Measurements from ENCODE around the gene ENOX1.

- TF ChIP-seq CTCF (IDR thresholded peaks at IDR 0.05): no peak
- no peak for TF ChIP-seq POLR2AphosphoS5 (IDR thresholded peaks at IDR 0.05)
Observed at GRCh38 chr13:43422116-43422515, 364.7 kb downstream of the ENOX1 start.
